Anterior cingulate cortex (tissue), 58 donors: Measurements from ENCODE around the gene IGFBP5.

Experiments used
- DNase-seq, 58 donors: peaks; one replicate each; lab custom pipeline; 2025; lab: John Stamatoyannopoulos, UW

The IGFBP5 gene

GRCh38 chr2:216690456-216690852, 4.9 kb downstream of the IGFBP5 start:
- no peak for DNase-seq

- DNase-seq, result no peak
Observed at GRCh38 chr2:216689397-216689796, 6.0 kb downstream of the IGFBP5 start.

- DNase-seq, result peak in 2 of 58 donors; percentile 6 to 7
Observed at GRCh38 chr2:216688731-216689340, 6.5 kb downstream of the IGFBP5 start.

DNA sequence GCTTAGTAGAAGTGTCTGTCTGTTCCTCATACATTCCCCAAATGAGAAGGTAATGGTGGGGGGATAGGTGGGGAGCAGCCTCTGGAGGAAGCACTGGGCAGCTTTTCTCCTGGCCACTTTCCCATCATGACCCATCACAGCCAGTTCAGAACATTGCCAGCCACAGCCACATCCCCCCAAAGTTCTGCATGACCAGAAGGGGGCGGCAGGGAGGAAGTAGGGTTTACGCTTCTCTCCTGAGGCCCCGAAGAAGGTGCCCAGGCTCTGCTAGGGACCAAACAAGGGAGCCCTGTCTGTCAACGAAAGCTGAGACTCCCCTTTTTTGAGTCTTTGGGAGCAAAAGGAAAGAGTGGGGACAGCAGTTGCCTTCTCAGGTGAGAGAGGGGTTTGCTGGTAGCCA, 7.7 kb downstream of the IGFBP5 start:
- DNase-seq, result no peak

GRCh38 chr2:216687111-216687510, 8.2 kb downstream of the IGFBP5 start:
- DNase-seq, result no peak

DNA sequence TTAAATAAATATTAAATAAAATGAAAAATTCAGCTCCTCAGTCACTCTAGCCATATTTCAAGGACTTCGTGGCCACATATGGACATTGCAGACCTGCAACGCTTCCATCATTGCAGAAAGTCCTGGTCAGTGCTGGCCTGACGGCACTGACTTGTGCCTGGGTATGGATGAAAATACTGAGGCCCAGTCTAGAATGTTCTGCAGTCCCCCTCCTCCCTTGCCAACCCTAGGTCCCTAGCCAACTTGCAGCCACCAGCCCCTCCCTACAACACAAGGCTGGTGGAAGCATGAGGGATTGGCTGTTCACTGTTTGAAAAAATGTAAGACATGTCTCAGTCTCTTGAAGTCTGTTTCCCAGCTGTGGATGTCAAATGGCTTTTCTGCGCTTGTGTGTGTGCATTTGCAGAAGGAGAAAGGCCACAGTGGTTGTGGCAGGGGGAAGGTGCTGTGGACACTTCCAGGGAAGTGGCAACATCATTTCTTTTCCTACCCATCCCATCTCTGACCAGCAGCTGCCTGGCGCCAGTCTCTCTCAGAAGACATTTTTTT, 9.9 kb downstream of the IGFBP5 start:
- DNase-seq, result no peak

DNA sequence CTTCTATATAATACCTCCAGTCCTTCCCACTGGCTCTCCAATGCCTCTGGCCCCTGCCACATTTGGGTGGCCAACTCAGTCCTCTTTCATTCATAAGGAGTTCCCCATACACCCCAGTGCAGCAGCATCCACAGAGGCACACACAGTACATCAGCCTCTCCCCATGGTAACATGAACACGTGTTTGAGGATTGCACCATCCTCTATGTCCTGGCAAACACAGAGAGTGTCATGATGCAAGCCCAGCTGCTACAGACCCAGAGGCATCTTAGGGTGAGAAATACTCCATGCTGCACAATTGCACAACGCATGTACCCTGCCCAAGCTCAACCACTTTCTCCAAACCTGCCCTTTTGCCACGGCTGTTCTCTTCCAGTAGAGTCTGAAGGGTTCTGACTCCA, 11.5 kb downstream of the IGFBP5 start:
- DNase-seq, result peak in 13 of 58 donors; percentile 3 to 70 (median 21)

DNA sequence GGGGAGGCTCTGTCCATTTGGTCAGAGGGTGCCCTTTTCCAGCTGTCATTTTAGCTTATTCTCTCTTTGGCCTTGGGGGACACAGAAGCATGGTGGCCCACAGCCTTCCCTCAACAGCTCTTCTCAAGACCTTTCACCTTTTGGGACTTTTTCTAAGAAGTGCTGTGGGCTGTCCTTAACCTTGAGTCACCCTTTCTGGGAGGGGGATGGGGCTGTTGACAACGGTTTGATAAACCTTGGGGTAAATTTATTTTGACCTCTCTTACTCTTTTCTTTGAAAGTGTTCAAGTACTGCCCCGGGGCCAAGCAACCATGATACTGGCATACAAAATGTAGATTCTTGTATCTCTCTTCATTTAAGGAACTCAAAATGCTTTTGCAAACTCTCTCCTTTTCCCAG, 13.7 kb downstream of the IGFBP5 start:
- DNase-seq, result no peak

- no peak for DNase-seq
Observed at GRCh38 chr2:216680951-216681629, 14.3 kb downstream of the IGFBP5 start.

GRCh38 chr2:216679658-216680024, 15.7 kb downstream of the IGFBP5 start:
- no peak for DNase-seq

DNA sequence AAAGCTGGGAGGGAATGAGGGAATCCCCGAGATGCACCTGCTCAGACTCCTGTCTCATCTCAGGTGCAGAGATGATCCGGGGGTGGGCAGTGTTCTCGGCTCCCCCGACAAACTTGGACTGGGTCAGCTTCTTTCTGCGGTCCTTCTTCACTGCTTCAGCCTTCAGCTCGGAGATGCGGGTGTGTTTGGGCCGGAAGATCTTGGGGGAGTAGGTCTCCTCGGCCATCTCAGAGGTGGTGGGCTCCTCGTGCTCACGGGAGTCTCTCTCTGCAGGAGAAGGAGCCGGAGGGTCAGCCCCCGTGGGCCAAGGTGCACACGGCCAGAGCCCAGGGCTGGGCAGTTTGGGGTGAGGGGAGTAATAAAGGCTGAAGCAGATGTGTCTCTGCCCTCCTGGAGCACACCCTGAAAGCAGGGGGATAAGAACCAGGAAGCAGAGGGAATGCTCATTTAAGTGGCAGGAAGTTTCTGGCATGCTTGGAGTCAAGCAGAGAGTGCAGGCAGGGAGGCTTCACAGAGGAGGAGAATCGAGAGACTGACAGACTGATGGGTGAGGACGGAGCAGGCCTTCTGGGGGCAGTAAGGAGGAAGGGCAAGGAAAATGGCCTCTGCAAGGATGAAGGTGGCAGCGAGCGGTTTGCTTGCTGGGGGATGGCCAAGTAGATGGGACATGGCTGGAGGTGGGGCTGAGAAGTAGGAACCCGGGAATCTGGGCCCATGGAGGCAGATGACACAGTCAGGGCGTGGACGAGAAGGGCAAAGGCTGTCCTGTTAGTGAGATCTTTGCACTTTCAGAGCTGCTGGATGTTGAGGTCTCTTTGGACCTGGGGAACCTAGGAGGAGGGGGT, 16.3 kb downstream of the IGFBP5 start:
- DNase-seq, result no peak

- DNase-seq, result no peak
Observed at GRCh38 chr2:216678098-216678465, 17.3 kb downstream of the IGFBP5 start.

GRCh38 chr2:216677439-216678097, 17.8 kb downstream of the IGFBP5 start:
- no peak for DNase-seq

- no peak for DNase-seq
Observed at GRCh38 chr2:216676630-216677029, 18.7 kb downstream of the IGFBP5 start.

DNA sequence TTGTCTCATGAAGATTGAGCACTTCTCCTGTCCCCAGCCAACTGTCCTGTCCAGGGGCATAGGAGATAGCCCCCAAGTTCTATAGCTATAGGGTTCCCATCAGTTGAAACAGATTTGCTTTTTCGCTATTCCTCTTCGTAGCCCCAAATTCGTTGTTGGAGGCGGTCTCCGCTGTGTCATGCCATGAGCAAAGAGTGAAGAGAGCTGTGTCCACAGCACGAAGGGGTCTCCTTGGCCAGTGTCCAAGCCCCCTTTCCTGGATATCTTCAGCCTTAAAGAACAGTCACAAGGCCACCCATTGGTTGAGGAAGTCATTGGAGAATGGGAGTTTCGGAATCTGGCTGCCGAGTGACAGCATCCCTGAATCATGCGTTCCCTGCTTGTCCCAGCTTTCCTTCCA, 21.0 kb downstream of the IGFBP5 start:
- no peak for DNase-seq

DNA sequence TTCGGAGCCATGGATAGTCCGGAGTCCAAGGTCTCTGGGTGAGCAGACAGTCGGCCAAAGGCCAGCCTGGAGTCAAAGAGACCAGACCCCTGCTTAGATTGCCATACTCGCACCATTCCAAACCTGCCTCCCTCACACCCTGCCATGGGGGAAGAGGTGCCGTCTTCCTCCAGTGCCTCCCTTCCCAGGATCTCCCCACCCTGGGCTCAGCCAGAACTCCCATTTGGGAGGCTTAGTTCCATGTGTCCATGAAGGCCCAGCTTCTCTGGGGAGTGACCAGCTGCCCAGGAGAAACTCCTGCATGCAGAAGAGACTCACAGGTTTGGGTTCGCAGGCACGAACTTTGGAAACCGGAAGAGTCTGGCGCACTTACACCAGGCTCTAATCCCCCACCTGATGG, 21.7 kb downstream of the IGFBP5 start:
- DNase-seq, result no peak

GRCh38 chr2:216673021-216673420, 22.3 kb downstream of the IGFBP5 start:
- no peak for DNase-seq

DNA sequence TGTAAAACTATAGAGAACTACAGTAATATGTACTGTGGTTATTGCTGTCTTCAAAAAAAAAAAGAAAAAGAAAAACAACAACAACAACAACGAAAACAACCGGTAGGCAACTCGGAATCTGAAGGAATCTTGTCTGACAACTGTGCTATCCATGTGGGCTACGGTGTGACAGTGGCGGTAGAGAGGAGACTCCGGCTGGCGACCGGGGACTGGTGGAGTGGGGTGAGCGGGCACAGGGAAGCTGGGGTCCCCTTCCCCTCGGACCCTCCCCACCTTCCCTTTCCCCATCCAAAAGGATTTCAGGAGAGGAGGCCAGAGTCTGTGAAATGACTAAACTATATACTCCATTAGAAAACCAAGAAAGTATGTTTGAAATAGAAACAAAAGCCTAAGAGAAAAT, 22.9 kb downstream of the IGFBP5 start:
- no peak for DNase-seq

DNA sequence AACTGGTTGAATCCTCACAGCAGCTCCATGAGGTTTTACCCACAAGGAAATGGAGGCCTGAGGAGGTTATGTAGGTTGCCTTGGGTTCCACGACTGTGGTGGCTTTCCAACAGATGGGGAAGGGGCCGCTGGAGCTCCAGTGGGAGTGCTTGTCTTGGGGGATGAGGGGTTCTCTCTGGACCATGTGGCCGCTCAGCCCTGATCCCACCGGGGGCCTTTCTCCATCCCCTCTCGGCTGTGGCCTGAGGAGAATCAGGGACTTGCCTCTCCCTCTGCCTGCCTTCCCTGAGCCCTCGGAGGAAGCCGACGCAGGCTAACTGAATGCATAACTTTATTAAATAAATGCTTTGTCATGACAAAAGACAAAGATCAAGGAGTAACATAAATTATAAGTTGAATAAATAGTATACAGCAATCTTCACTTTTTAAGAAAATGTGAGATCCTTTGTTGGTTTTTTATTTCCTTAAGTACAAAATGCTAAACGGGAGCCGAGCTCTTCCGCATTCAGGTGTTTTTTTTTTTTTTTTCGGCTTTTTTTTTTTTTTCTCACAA, 23.5 kb downstream of the IGFBP5 start:
- DNase-seq, result no peak

- no peak for DNase-seq
Observed at GRCh38 chr2:216671081-216671411, 24.3 kb downstream of the IGFBP5 start.
